Left lung (tissue), 10 donors: ENCODE data around the gene TTC8. TPM values are rescaled to one million over a fixed set of nuclear protein-coding genes. Genes with fewer than 3 reads are reported as not detected.
A peak's percentile ranks its signal among the peaks of the same experiment; 100 is the strongest.

ENCODE experiments used
- ATAC-seq: fragments of 200-7000 bp; cut with Tn5 transposase; one replicate; pipeline ENCODE4 v1.9.1; 2020; ENCODE audit warnings: moderate library complexity
- DNase-seq, 4 donors: peaks; one replicate each; pipeline ENCODE4 v3.0.0-alpha.2; 2013 to 2020
- H3K27ac ChIP-seq, 2 donors: fragments of 200-600 bp; sonication (generic) in 1 of 2; one replicate each; pipeline versions ENCODE4 v1.5.0 to v1.8.0; 2020 to 2021
- H3K27me3 ChIP-seq, 2 donors: fragments of 200-600 bp; sonication (generic) in 1 of 2; one replicate each; pipeline versions ENCODE4 v1.5.0 to v1.8.0; 2020 to 2021
- H3K36me3 ChIP-seq, 2 donors: fragments of 200-600 bp; sonication (generic) in 1 of 2; one replicate each; pipeline versions ENCODE4 v1.5.0 to v1.8.0; 2020 to 2021
- H3K4me1 ChIP-seq, 2 donors: fragments of 200-600 bp; one replicate each; pipeline ENCODE4 v1.8.0; 2021
- H3K4me3 ChIP-seq, 2 donors: fragments of 200-600 bp; sonication (generic) in 1 of 2; one replicate each; pipeline versions ENCODE4 v1.5.0 to v1.8.0; 2020 to 2021; ENCODE audit warnings: mild to moderate bottlenecking in 1 of 2
- H3K9me3 ChIP-seq, 2 donors: fragments of 200-600 bp; sonication (generic) in 1 of 2; one replicate each; pipeline versions ENCODE4 v1.5.0 to v1.8.0; 2020 to 2021
- CTCF ChIP-seq, 2 donors: fragments of 200-600 bp; sonication (generic) in 1 of 2; IDR thresholded peaks; one replicate each; pipeline versions ENCODE4 v1.5.0 to v1.8.0; 2021; ENCODE audit warnings: antibody characterized with exemption in 2 of 2
- intact Hi-C, 2 donors: fragments of 100-400 bp; cut with DNase I; formaldehyde crosslinking; loops; one replicate each; pipeline versions ENCODE4 v1.11.2 to v1.14.2; 2022
- polyA plus RNA-seq, 6 donors: library from polyadenylated mRNA; unstranded; fragments of 120-200 nt; gene quantifications; one replicate each; pipeline ENCODE4 v1.2.1, GENCODE V29; 2013; ENCODE audit not compliant: insufficient read length in 6 of 6
- total RNA-seq, 2 donors: library from RNA; stranded (reverse); fragmentation: NEBNext Ultra II Directional; extraction: Animal tissue kit (Norgen Biotek cat#: 25700); gene quantifications; one replicate each; pipeline ENCODE4 v1.2.1, GENCODE V29; 2021
- donor health status: DM: no; HTN: yes; CAD: no.
- donor health status: DM: no; HTN: no; CAD: no.

TTC8 gene
- total and polyA plus RNA-seq, 8 donors = 17.3 to 45.9 (median 38.8) TPM

GRCh38 chr14:88821888-88822287 lies 2.6 kb upstream of the TTC8 start:
- H3K4me3 ChIP-seq = no peak overlapping the region
- intact Hi-C loops = no loop called here
- no peak for DNase-seq
- peaks cover 4 to 7% of the 10 kb centered on the region in 2 donors for H3K4me1 ChIP-seq
- H3K36me3 ChIP-seq = no peaks in the 10 kb centered on the region
- H3K27ac ChIP-seq = no peak overlapping the region
- TF ChIP-seq CTCF (IDR thresholded peaks at IDR 0.05) = no peak
- ATAC-seq = no peak
- H3K27me3 ChIP-seq = no peaks in the 10 kb centered on the region
- no peaks in the 10 kb centered on the region for H3K9me3 ChIP-seq

DNA sequence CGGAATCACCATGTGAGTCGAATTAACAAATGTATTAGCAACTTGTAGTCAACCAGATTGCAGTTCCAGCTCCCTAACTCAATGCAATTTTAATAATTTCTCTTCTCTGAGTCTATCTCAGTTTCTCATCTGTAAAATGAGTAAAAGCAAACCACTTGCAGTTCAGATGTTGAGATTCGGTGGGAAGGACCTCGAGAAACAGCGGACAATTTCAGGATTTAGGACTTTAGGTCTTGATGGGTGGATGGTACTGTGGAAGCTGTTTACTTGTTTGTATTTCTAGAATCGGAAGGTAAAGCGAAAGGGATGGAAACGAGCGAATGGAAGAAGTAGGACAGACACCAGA lies 510 bp upstream of the TTC8 start:
- TF ChIP-seq CTCF (IDR thresholded peaks at IDR 0.05) = no peak
- DNase-seq (no peak), ATAC-seq (peak; percentile 1)
- H3K4me1 ChIP-seq = peaks cover 4 to 7% of the 10 kb centered on the region in 2 donors
- peak overlapping the region; percentile 80 to 85 for H3K27ac ChIP-seq
- H3K27me3 ChIP-seq = no peaks in the 10 kb centered on the region
- peak overlapping the region; percentile 60 to 78 for H3K4me3 ChIP-seq
- H3K36me3 ChIP-seq = no peaks in the 10 kb centered on the region
- intact Hi-C loops = no loop called here
- H3K9me3 ChIP-seq = no peaks in the 10 kb centered on the region

GRCh38 chr14:88825078-88825458 lies 617 bp downstream of the TTC8 start:
- TF ChIP-seq CTCF (IDR thresholded peaks at IDR 0.05) = no peak
- peaks cover 4 to 18% of the 10 kb centered on the region in 2 donors for H3K4me1 ChIP-seq
- peak overlapping the region; percentile 60 to 78 for H3K4me3 ChIP-seq
- no peaks in the 10 kb centered on the region for H3K36me3 ChIP-seq
- no peaks in the 10 kb centered on the region for H3K27me3 ChIP-seq
- H3K27ac ChIP-seq = peak overlapping the region; percentile 80 to 85
- DNase-seq (no peak), ATAC-seq (no peak)
- intact Hi-C loops = no loop called here
- no peaks in the 10 kb centered on the region for H3K9me3 ChIP-seq

DNA sequence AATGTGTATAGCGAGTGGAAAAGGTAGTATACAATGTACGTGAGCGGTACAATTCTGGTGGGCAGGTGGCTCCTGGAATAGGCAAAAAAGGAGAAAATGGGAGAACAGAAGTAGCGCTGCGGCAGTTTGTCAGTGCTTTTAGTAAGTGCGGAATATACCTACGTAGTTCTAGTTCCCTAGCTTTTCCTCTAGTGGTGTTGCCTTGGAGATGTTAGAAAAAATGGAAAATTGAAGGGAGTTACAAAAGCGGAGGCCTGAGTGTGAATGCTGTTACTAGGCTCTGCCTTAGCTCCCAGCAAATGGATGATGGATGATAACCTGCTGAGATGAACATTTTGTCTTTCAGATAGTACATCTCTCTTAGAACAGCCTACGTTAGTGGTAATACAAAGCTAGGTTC lies 1.1 kb downstream of the TTC8 start:
- H3K27me3 ChIP-seq = no peaks in the 10 kb centered on the region
- H3K4me3 ChIP-seq = peak overlapping the region in 1 of 2 donors; percentile 60
- no peaks in the 10 kb centered on the region for H3K9me3 ChIP-seq
- DNase-seq = no peak
- no peaks in the 10 kb centered on the region for H3K36me3 ChIP-seq
- no peak for TF ChIP-seq CTCF (IDR thresholded peaks at IDR 0.05)
- H3K4me1 ChIP-seq = peaks cover 4 to 19% of the 10 kb centered on the region in 2 donors
- ATAC-seq = no peak
- intact Hi-C loops = no loop called here
- no peak overlapping the region for H3K27ac ChIP-seq

GRCh38 chr14:88829188-88829587 lies 4.7 kb downstream of the TTC8 start:
- TF ChIP-seq CTCF (IDR thresholded peaks at IDR 0.05) = no peak
- Histone ChIP-seq H3K36me3 (no peaks in the 10 kb centered on the region), H3K27me3 (no peaks in the 10 kb centered on the region), H3K9me3 (no peaks in the 10 kb centered on the region), H3K4me1 (peaks cover 4 to 22% of the 10 kb centered on the region in 2 donors), H3K4me3 (no peak overlapping the region), H3K27ac (no peak overlapping the region)
- ATAC-seq = no peak
- intact Hi-C loops = no loop called here
- DNase-seq = no peak
